Osteoblast (primary cell): Measurements from ENCODE around the gene SLC43A1. TPM values are rescaled to one million over a fixed set of nuclear protein-coding genes. Genes with fewer than 3 reads are reported as not detected.

ENCODE experiments used
- DNase-seq: peaks from one replicate; pipeline ENCODE4 v3.0.0; 2011; ENCODE audit warnings: low spot score, mixed read lengths; ENCODE audit not compliant: insufficient read length; ENCODE audit errors: missing footprints
- H2AFZ ChIP-seq: 2 replicates; pipeline ENCODE4 v1.6.0; 2011; ENCODE audit warnings: mild to moderate bottlenecking, low read length
- H3K27ac ChIP-seq: 2 replicates; pipeline ENCODE4 v1.5.1; 2011; ENCODE audit warnings: mild to moderate bottlenecking, low read depth, low read length, moderate library complexity
- H3K27me3 ChIP-seq: 2 replicates; pipeline ENCODE4 v1.6.0; 2012; ENCODE audit warnings: mild to moderate bottlenecking, control low read depth, inconsistent platforms, low read length, moderate library complexity; ENCODE audit not compliant: insufficient read depth
- H3K36me3 ChIP-seq: 2 replicates; pipeline ENCODE4 v1.5.1; 2011; ENCODE audit warnings: mild to moderate bottlenecking, low read length, control low read depth, moderate library complexity; ENCODE audit not compliant: insufficient read depth
- H3K4me1 ChIP-seq: 2 replicates; pipeline ENCODE4 v1.5.1; 2011; ENCODE audit warnings: mild to moderate bottlenecking, low read length, control low read depth, moderate library complexity; ENCODE audit not compliant: insufficient read depth
- H3K4me2 ChIP-seq: 2 replicates; pipeline ENCODE4 v1.6.0; 2011; ENCODE audit warnings: mild to moderate bottlenecking, low read length; ENCODE audit not compliant: insufficient read depth
- H3K4me3 ChIP-seq: fragments of 200-600 bp; sonication (generic); 3 replicates; pipeline ENCODE4 v1.5.1; 2012; ENCODE audit warnings: mild to moderate bottlenecking, low read length, inconsistent platforms; ENCODE audit not compliant: insufficient read depth
- H3K79me2 ChIP-seq: 2 replicates; pipeline ENCODE4 v1.6.0; 2012; ENCODE audit warnings: mild to moderate bottlenecking, low read length, control low read depth, inconsistent platforms; ENCODE audit not compliant: insufficient read depth
- H3K9me3 ChIP-seq: 2 replicates; pipeline ENCODE4 v1.5.1; 2011; ENCODE audit warnings: low read depth, low read length, control low read depth
- H4K20me1 ChIP-seq: 2 replicates; pipeline ENCODE4 v1.6.0; 2012; ENCODE audit warnings: mild to moderate bottlenecking, low read length, control low read depth; ENCODE audit not compliant: insufficient read depth
- total RNA-seq: library from RNA; depleted of rRNA; stranded (reverse); fragments of >200 nt; gene quantifications from 2 replicates; pipeline ENCODE4 v1.2.3, GENCODE V29; 2012
- TF ChIP-seq, protein P1 (sequence below): IDR thresholded peaks from 2 replicates; pipeline ENCODE4 v1.5.1; 2011; ENCODE audit warnings: mild to moderate bottlenecking, low read depth, low read length, moderate library complexity; ENCODE audit errors: extremely low read depth

Gene SLC43A1
- total RNA-seq, 1 donor: 18.5 TPM

DNA sequence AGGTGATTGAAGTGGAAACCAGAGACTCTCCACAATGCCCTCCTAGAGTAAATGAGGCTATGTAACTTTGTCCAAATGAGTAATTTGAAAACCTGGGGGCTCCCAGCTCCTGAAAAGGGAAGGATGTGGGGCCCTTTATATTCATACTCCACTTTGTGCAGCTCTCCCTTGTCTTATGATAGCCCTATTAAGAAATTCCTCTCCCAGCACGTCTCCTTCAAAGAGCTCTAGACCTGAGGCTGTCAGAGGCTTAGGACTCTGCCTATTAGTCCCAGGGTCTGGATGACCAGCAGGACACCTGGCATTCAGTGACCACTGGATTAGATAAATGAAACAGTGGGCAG is 2.1 kb downstream of the SLC43A1 start:
- DNase-seq: peak; percentile 39
- Histone ChIP-seq H3K9me3 (no peaks in the 10 kb centered on the region), H3K4me3 (no peak overlapping the region), H3K27me3 (no peaks in the 10 kb centered on the region), H4K20me1 (no peaks in the 10 kb centered on the region), H2AFZ (no peak overlapping the region), H3K36me3 (no peaks in the 10 kb centered on the region), H3K4me1 (peaks cover 4% of the 10 kb centered on the region), H3K79me2 (no peaks in the 10 kb centered on the region), H3K4me2 (no peak overlapping the region), H3K27ac (no peak overlapping the region)
- TF ChIP-seq, protein P1, sequence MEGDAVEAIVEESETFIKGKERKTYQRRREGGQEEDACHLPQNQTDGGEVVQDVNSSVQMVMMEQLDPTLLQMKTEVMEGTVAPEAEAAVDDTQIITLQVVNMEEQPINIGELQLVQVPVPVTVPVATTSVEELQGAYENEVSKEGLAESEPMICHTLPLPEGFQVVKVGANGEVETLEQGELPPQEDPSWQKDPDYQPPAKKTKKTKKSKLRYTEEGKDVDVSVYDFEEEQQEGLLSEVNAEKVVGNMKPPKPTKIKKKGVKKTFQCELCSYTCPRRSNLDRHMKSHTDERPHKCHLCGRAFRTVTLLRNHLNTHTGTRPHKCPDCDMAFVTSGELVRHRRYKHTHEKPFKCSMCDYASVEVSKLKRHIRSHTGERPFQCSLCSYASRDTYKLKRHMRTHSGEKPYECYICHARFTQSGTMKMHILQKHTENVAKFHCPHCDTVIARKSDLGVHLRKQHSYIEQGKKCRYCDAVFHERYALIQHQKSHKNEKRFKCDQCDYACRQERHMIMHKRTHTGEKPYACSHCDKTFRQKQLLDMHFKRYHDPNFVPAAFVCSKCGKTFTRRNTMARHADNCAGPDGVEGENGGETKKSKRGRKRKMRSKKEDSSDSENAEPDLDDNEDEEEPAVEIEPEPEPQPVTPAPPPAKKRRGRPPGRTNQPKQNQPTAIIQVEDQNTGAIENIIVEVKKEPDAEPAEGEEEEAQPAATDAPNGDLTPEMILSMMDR: no peak

DNA sequence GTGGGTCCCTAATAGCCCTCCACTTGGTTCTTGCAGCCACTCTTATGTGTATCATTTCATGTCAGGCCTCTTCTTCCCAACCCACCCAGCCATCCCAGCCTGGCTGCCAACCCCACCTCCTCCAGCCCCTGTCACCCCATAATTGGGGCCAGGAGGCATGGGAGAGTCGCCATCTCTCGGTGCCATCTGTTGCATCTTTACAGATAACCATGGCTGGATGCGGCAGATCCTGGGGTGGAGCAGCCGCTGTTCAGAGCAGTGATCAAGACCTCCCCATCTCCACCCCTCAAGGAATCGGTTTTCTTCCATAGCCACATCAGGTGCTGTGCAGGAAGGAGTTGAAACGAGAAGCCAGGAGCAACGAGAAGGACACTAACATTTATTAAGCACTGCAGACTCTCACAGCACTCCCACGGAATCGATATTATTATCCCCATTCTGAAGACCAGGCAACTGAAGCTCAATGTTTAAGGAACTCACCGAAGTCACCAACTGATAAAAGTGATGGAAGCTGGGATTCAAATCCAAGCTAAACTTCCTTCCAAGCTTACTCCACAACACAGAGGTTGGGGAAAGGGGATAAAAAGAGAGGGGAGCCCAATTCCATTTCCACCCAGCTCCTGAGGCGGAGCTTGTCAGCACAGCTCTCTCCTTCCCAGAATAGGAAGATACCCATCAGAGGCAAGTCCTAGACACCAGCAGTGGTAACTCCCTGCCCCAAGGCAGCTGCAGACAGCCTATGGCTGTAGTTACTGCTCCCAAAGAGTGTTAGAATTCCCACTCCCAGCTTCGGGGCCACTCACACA is 2.7 kb downstream of the SLC43A1 start:
- Histone ChIP-seq H3K4me1 (peaks cover 4% of the 10 kb centered on the region), H3K9me3 (no peaks in the 10 kb centered on the region), H3K79me2 (no peaks in the 10 kb centered on the region), H3K4me2 (no peak overlapping the region), H3K4me3 (no peak overlapping the region), H3K36me3 (no peaks in the 10 kb centered on the region), H3K27ac (no peak overlapping the region), H4K20me1 (no peaks in the 10 kb centered on the region), H3K27me3 (no peaks in the 10 kb centered on the region), H2AFZ (no peak overlapping the region)
- peak; percentile 51 for DNase-seq
- TF ChIP-seq, protein P1: no peak

DNA sequence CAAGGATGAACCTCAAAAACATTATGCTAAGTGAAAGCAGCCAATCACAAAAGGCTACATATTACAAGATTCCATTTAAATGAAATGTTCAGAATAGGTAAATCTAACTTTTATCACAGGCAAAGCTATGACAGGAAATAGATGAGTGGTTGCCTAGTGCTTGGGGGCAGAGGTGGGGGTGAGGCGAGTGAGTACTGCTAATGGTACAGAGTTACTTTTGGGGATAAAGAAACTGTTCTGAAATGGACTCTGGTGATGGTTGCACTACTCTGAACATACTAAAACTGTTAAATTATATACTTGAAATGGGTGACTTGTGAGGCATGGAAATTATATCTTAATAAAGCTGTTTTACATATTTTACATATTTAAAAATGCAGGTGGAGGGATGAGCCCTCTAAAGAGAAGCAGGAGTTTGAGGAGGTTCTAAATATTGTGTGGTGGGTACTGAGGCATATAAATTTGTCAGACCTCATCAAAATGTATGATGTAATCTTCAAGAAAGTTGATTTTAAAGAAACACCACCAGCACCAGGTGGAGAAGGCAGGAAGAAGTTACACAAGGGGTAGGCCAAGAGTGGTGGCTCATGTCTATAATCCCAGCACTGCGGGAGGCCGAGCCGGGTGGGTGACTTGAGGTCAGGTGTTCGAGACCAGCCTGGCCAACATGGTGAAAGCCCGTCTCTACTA is 3.6 kb downstream of the SLC43A1 start:
- no peaks in the 10 kb centered on the region for H3K36me3 ChIP-seq

More for the DNA sequence above, 3.6 kb downstream of the SLC43A1 start:
- Histone ChIP-seq H4K20me1 (no peaks in the 10 kb centered on the region), H3K4me3 (no peak overlapping the region), H3K27me3 (no peaks in the 10 kb centered on the region), H2AFZ (no peak overlapping the region), H3K4me1 (peaks cover 4% of the 10 kb centered on the region), H3K9me3 (no peaks in the 10 kb centered on the region), H3K4me2 (no peak overlapping the region), H3K79me2 (no peaks in the 10 kb centered on the region), H3K27ac (no peak overlapping the region)
- no peak for DNase-seq
- TF ChIP-seq, protein P1: no peak
